Measurements from ENCODE around the gene DLG4. TPM values are rescaled to one million over a fixed set of nuclear protein-coding genes. Genes with fewer than 3 reads are reported as not detected.

DLG4 gene
- total RNA-seq, 1 donor from 2014 or later, result 7.8 TPM

GRCh38 chr17:7222093-7222971 is 2.7 kb upstream of the DLG4 start:
- DNase-seq (ENCODE audit: low read depth), result no peak
- TF ChIP-seq CTCF (conservative IDR thresholded peaks at IDR 0.05; ENCODE audit: low read depth, low read length), result no peak

GRCh38 chr17:7221278-7222092 is 1.8 kb upstream of the DLG4 start:
- peak overlapping the region; percentile 66 for H3K4me3 ChIP-seq (ENCODE audit: low read depth, low read length)
- no peak for DNase-seq (ENCODE audit: low read depth)
- no peak for TF ChIP-seq CTCF (conservative IDR thresholded peaks at IDR 0.05; ENCODE audit: low read depth, low read length)

More at GRCh38 chr17:7222093-7222971, 2.7 kb upstream of the DLG4 start:
- H3K4me3 ChIP-seq (ENCODE audit: low read depth, low read length), result no peak overlapping the region

GRCh38 chr17:7220593-7221277 is 1.1 kb upstream of the DLG4 start:
- DNase-seq (ENCODE audit: low read depth), result no peak
- H3K4me3 ChIP-seq (ENCODE audit: low read depth, low read length), result peak overlapping the region; percentile 66
- TF ChIP-seq CTCF (conservative IDR thresholded peaks at IDR 0.05; ENCODE audit: low read depth, low read length), result peak; percentile 74

GRCh38 chr17:7219229-7219811 is 316 bp downstream of the DLG4 start:
- TF ChIP-seq CTCF (conservative IDR thresholded peaks at IDR 0.05; ENCODE audit: low read depth, low read length), result no peak

GRCh38 chr17:7218758-7219157 is 878 bp downstream of the DLG4 start:
- H3K4me3 ChIP-seq (ENCODE audit: low read depth, low read length), result peak overlapping the region; percentile 66
- TF ChIP-seq CTCF (conservative IDR thresholded peaks at IDR 0.05; ENCODE audit: low read depth, low read length), result no peak
- DNase-seq (ENCODE audit: low read depth), result no peak

More at GRCh38 chr17:7219229-7219811, 316 bp downstream of the DLG4 start:
- no peak for DNase-seq (ENCODE audit: low read depth)
- H3K4me3 ChIP-seq (ENCODE audit: low read depth, low read length), result peak overlapping the region; percentile 66

GRCh38 chr17:7218166-7218565 is 1.5 kb downstream of the DLG4 start:
- no peak for DNase-seq (ENCODE audit: low read depth)
- no peak for TF ChIP-seq CTCF (conservative IDR thresholded peaks at IDR 0.05; ENCODE audit: low read depth, low read length)
- H3K4me3 ChIP-seq (ENCODE audit: low read depth, low read length), result no peak overlapping the region
